Prostate gland (tissue), 2 donors: Measurements from ENCODE around the gene MS4A6A.

Experiments used
- CTCF ChIP-seq, 4 experiments: fragments of 200-600 bp in 2 of 4; fragments of 450-650 bp in 2 of 4; sonication (generic) in 2 of 4; IDR thresholded peaks; 1 replicate in 3 of 4; 2 replicates in 1 of 4; pipeline ENCODE4 v1.5.1; 2016 to 2019; ENCODE audit warnings: antibody characterized with exemption in 4 of 4, mild to moderate bottlenecking in 2 of 4, moderate library complexity in 2 of 4
- POLR2A ChIP-seq: fragments of 450-650 bp; IDR thresholded peaks from one replicate; pipeline ENCODE4 v1.6.1; 2016; ENCODE audit warnings: antibody characterized with exemption, mild to moderate bottlenecking
- POLR2AphosphoS5 ChIP-seq: sonication (generic); formaldehyde crosslinking; IDR thresholded peaks from one replicate; pipeline ENCODE4 v1.6.1; 2017; ENCODE audit warnings: antibody characterized with exemption

GRCh38 chr11:60159868-60160267, 23.0 kb downstream of the MS4A6A start:
- TF ChIP-seq POLR2A (no peak), CTCF (IDR thresholded peaks at IDR 0.05) (no peak), POLR2AphosphoS5 (no peak)
